DOHH2 (cell line): Measurements from ENCODE around the gene ARL6.

Source experiments
- EZH2phosphoT487 ChIP-seq: fragments of 200-600 bp; sonication (generic); IDR thresholded peaks from 2 replicates; pipeline ENCODE4 v1.6.1; 2017; ENCODE audit warnings: borderline replicate concordance, mild to moderate bottlenecking, antibody characterized with exemption, low read length, moderate library complexity, mixed read lengths
- TF ChIP-seq, protein P1 (sequence below): fragments of 200-600 bp; sonication (generic); IDR thresholded peaks from one replicate; pipeline ENCODE4 v1.5.1; 2014; ENCODE audit warnings: antibody characterized with exemption, mild to moderate bottlenecking, low read depth, low read length; ENCODE audit not compliant: poor library complexity, severe bottlenecking

DNA sequence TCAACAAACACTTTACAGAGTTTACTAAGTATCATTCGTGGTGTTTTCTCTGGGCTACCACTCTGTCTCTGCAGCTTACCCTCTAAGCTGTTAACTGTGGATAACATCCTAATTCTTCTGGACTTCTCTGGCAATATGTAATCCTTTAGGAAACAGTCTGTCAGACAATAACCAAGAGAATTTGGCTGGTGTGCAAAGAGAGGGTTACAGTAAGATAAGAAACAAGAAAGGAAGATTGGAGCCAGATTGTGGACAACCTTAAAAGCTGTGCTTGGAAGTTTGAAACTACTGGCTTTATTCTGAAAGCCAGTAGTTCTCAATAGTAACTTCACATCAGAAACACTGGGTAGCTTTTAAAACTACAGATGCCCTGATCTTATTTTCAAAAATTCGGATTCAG, 778 bp downstream of the ARL6 start:
- TF ChIP-seq, protein P1, sequence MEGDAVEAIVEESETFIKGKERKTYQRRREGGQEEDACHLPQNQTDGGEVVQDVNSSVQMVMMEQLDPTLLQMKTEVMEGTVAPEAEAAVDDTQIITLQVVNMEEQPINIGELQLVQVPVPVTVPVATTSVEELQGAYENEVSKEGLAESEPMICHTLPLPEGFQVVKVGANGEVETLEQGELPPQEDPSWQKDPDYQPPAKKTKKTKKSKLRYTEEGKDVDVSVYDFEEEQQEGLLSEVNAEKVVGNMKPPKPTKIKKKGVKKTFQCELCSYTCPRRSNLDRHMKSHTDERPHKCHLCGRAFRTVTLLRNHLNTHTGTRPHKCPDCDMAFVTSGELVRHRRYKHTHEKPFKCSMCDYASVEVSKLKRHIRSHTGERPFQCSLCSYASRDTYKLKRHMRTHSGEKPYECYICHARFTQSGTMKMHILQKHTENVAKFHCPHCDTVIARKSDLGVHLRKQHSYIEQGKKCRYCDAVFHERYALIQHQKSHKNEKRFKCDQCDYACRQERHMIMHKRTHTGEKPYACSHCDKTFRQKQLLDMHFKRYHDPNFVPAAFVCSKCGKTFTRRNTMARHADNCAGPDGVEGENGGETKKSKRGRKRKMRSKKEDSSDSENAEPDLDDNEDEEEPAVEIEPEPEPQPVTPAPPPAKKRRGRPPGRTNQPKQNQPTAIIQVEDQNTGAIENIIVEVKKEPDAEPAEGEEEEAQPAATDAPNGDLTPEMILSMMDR, result no peak
- no peak for TF ChIP-seq EZH2phosphoT487
